Common myeloid progenitor, CD34-positive (primary cell): Measurements from ENCODE around the gene MOB3B.

Experiments used
- CTCF ChIA-PET: fragments of 350-600 bp; sonication (Branson Sonifier 250); formaldehyde crosslinking; loops from one replicate; lab custom pipeline; 2021; ENCODE audit warnings: antibody characterized with exemption; lab: Charles Lee
- POLR2A ChIA-PET: fragments of 350-600 bp; sonication (Branson Sonifier 250); formaldehyde crosslinking; loops from one replicate; lab custom pipeline; 2021; ENCODE audit warnings: antibody characterized with exemption; lab: Charles Lee
- DNase-seq, 3 donors: peaks; one replicate each; pipeline versions ENCODE4 v3.0.0 to v3.0.0-alpha.2; 2013
- H3K27ac ChIP-seq, 2 experiments: 1 replicate in 1 of 2; 2 replicates in 1 of 2; pipeline ENCODE4 v1.7.0; 2013; ENCODE audit warnings: inconsistent platforms in 2 of 2, low read length in 2 of 2, mild to moderate bottlenecking in 2 of 2, low read depth in 1 of 2, moderate library complexity in 1 of 2; ENCODE audit not compliant: severe bottlenecking in 2 of 2, insufficient read depth in 1 of 2, poor library complexity in 1 of 2
- H3K27me3 ChIP-seq, 5 experiments: replicated peaks in 2 of 5; 1 replicate in 3 of 5; 2 replicates in 2 of 5; pipeline versions ENCODE4 v1.6.1 to v1.7.0; 2013; ENCODE audit warnings: low read length in 4 of 5, mild to moderate bottlenecking in 2 of 5, moderate library complexity in 2 of 5, inconsistent platforms in 1 of 5; ENCODE audit not compliant: insufficient read depth in 5 of 5, control insufficient read depth in 4 of 5
- H3K36me3 ChIP-seq, 4 experiments: 1 replicate in 2 of 4; 2 replicates in 2 of 4; pipeline versions ENCODE4 v1.6.1 to v1.7.0; 2013; ENCODE audit warnings: low read length in 3 of 4, control low read depth in 1 of 4, mild to moderate bottlenecking in 1 of 4; ENCODE audit not compliant: control insufficient read depth in 4 of 4, insufficient read depth in 4 of 4
- H3K4me1 ChIP-seq, 4 experiments: 1 replicate in 3 of 4; 2 replicates in 1 of 4; pipeline versions ENCODE4 v1.6.1 to v1.7.1; 2013; ENCODE audit warnings: low read length in 3 of 4, mild to moderate bottlenecking in 3 of 4, control low read depth in 1 of 4, inconsistent platforms in 1 of 4, moderate library complexity in 1 of 4; ENCODE audit not compliant: control insufficient read depth in 4 of 4, insufficient read depth in 4 of 4; ENCODE audit errors: control extremely low read depth in 1 of 4
- H3K4me3 ChIP-seq, 7 experiments: 1 replicate in 4 of 7; 2 replicates in 3 of 7; pipeline versions ENCODE4 v1.5.1 to v1.7.0; 2013; ENCODE audit warnings: mild to moderate bottlenecking in 7 of 7, low read length in 6 of 7, moderate library complexity in 6 of 7, inconsistent platforms in 2 of 7, low read depth in 2 of 7, control low read depth in 1 of 7; ENCODE audit not compliant: insufficient read depth in 4 of 7, control insufficient read depth in 1 of 7; ENCODE audit errors: extremely low read depth in 1 of 7
- H3K9me3 ChIP-seq, 5 experiments: 1 replicate in 4 of 5; 2 replicates in 1 of 5; pipeline versions ENCODE4 v1.6.1 to v1.7.1; 2013; ENCODE audit warnings: low read length in 4 of 5, mild to moderate bottlenecking in 2 of 5, inconsistent platforms in 1 of 5, low read depth in 1 of 5, moderate library complexity in 1 of 5; ENCODE audit not compliant: control insufficient read depth in 4 of 5, insufficient read depth in 2 of 5; ENCODE audit errors: control extremely low read depth in 1 of 5
- whole genome bisulfite sequencing: methylation state at CpG from one replicate; pipeline ENCODE4 v1.1.5; 2013; ENCODE audit not compliant: insufficient coverage; 5-methylcytosine and 5-hydroxymethylcytosine counted together

The MOB3B gene

DNA sequence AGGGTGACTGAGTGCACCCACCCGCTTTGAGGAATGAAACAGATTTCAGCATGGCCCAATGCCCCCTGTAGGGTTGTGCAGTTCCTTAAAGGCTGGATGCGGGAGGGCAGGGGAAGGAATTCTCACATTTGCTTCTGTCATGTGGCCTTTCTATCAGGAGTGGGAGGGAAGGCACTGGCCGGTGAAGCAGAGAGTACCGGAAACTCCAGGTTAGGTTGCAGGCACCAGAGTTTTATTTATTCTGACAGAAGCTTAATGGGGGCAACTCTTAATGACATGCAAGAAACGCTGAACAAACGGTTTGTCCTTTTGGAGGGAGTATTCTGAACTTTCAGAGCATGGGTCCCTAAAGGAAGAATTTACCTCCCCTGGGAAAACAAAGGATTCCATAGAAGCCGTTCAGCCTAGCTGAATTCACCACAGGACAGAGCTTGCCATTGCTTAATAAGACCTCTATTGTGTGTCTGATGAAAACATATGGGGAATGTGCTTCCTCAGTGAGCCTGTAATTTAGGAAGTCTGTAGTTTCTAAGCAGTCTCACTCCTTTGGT, 188.6 kb downstream of the MOB3B start:
- no peak overlapping the region for H3K4me3 ChIP-seq

DNA sequence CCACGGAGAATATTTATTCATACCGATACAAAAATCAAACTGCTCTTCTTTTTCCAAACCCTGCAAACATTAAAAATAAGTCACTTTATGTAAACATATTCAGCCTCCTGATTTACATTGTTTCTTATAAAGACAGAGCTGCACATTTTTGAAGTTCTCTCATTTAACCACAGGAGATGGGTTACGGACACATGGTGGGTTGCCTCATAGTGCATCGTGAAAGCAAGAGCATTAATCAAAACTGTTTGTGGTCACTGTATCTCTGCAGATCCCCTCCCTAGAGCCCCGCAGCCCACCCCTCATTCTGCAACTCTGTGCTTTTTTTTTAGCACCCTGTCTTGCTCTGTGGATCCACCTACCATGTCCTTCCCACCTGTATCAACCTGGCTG, 189.3 kb downstream of the MOB3B start:
- Histone ChIP-seq H3K36me3 (no peaks in the 10 kb centered on the region), H3K4me1 (peaks cover 0 to 9% (median 4%) of the 10 kb centered on the region in 4 experiments), H3K27me3 (no peaks in the 10 kb centered on the region), H3K27ac (no peak overlapping the region), H3K9me3 (peaks cover 0 to 2% (median 0%) of the 10 kb centered on the region in 5 experiments), H3K4me3 (no peak overlapping the region)
- CTCF ChIA-PET, result no interaction called here
- POLR2A ChIA-PET, result no interaction called here
- WGBS, result 86% methylated on average over 5 of the region's 5 CpGs
- DNase-seq, result no peak

More for the DNA sequence above, 188.6 kb downstream of the MOB3B start:
- Histone ChIP-seq H3K36me3 (no peaks in the 10 kb centered on the region), H3K4me1 (peaks cover 0 to 9% (median 4%) of the 10 kb centered on the region in 4 experiments), H3K27ac (no peak overlapping the region), H3K9me3 (peaks cover 0 to 2% (median 0%) of the 10 kb centered on the region in 5 experiments), H3K27me3 (no peaks in the 10 kb centered on the region)
- DNase-seq, result no peak
- ChIA-PET POLR2A (no interaction called here), CTCF (interaction anchor here (0.9 kb wide), 1 partner anchor 8 kb away, joined by 3 read pairs; no protein-coding TSS in a partner anchor)
- WGBS, result 97% methylated on average over 7 of the region's 7 CpGs

DNA sequence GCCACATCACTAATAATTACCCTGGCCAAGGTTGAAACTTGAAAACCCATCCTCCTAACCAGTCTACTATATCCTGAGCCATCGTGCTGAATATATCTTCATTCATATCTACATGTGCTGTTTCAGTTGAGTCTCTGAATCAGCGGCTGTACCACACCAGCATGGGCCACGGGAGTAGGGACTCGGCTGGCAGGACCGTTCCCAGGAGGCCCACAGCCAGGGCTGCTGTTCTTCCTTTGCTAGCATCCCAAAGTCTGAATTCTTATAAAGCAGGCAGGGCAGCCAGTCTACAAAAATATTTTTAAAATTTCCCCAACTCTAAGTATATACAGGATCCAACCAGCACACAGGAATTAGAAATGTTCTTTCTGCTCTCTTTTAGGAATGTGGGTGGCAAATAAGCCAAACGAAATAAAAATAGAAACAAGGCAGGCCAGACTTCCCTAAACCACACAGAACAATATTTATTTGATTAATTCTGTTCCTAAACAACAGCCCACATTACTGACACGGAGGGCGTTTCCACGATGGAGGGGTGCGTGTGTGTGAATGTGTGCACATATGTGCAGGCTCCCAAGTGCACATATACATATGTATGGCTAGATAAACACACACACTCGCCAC, 189.8 kb downstream of the MOB3B start:
- H3K4me3 ChIP-seq, result no peak overlapping the region
- H3K27me3 ChIP-seq, result no peaks in the 10 kb centered on the region
- no peaks in the 10 kb centered on the region for H3K36me3 ChIP-seq
- H3K4me1 ChIP-seq, result peaks cover 0 to 9% (median 4%) of the 10 kb centered on the region in 4 experiments
- DNase-seq, result no peak
- ChIA-PET CTCF (no interaction called here), POLR2A (no interaction called here)
- H3K9me3 ChIP-seq, result no peaks in the 10 kb centered on the region
- WGBS, result 98% methylated on average over 7 of the region's 11 CpGs
- no peak overlapping the region for H3K27ac ChIP-seq

DNA sequence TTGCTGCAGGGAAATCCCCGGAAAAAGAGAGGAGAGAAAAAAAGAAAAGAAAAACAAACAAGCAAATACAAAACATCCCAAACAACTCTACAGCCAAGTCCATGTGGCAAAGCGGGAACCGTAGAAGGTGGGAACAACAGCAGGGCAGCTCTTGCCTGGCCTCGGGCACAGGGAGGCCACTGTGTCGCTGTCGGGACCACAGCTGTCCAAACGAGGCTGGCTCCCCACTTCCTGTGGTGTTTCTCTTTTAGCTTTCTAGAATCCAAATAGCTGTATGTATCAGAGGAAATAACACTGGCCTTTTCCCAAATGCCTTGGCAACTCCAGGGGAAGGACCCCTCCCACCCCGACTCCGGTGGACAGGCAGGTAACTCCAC, 191.1 kb downstream of the MOB3B start:
- H3K27ac ChIP-seq, result no peak overlapping the region

DNA sequence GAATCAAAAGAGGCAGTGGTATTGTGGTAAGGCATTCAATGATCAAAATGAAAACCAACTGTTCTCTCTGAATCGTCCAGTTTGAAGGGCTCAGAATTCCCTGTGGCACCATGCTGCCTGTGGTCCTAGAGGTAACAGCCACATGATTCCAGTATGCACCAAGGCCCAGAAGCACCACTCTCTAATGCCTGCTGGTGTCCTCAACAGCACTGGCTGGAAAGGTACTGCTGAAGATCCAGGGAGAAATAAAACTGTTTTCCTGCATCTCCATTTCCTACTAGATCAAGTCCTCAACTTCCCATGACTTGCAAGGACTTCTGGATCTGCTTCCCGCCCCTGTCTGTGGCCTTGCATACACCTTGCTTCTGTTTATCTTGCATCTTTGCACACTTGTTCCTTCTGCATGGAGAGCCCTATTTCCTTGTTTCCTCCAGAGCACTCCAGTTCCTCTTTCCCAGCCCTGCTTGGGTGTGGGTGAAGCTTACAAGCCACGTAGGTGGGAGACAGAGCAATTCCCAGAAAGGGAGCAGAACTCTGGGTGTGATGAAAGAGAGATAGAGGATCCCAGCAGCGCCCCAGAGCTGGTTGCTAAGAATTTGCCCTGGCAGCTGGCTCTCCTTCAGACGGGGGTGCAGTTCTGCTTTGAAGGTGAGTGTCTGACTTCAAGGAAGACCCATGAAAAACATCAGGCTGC, 191.6 kb downstream of the MOB3B start:
- Histone ChIP-seq H3K27me3 (no peaks in the 10 kb centered on the region), H3K4me1 (peaks cover 0 to 12% (median 4%) of the 10 kb centered on the region in 4 experiments), H3K9me3 (no peaks in the 10 kb centered on the region), H3K4me3 (no peak overlapping the region), H3K36me3 (no peaks in the 10 kb centered on the region), H3K27ac (no peak overlapping the region)
- peak in 1 of 3 donors; percentile 1 for DNase-seq
- 60% methylated on average over 4 of the region's 5 CpGs for WGBS
- ChIA-PET CTCF (interaction anchor here (0.5 to 11.9 kb wide), 4 partner anchors 196 to 217 kb away, joined by 3 to 131 read pairs (median 4); partner anchors contain the start of gene MOB3B), POLR2A (no interaction called here)

More for the DNA sequence above, 191.1 kb downstream of the MOB3B start:
- peaks cover 0 to 9% (median 4%) of the 10 kb centered on the region in 4 experiments for H3K4me1 ChIP-seq
- CTCF ChIA-PET, result interaction anchor here (1.3 to 11.9 kb wide), 3 partner anchors 196 to 211 kb away, joined by 4 to 131 read pairs (median 4); partner anchors contain the start of gene MOB3B
- no peaks in the 10 kb centered on the region for H3K9me3 ChIP-seq
- POLR2A ChIA-PET, result no interaction called here
- WGBS, result 87% methylated on average over 8 of the region's 9 CpGs
- H3K36me3 ChIP-seq, result no peaks in the 10 kb centered on the region
- no peak overlapping the region for H3K4me3 ChIP-seq
- no peaks in the 10 kb centered on the region for H3K27me3 ChIP-seq
- DNase-seq, result no peak

DNA sequence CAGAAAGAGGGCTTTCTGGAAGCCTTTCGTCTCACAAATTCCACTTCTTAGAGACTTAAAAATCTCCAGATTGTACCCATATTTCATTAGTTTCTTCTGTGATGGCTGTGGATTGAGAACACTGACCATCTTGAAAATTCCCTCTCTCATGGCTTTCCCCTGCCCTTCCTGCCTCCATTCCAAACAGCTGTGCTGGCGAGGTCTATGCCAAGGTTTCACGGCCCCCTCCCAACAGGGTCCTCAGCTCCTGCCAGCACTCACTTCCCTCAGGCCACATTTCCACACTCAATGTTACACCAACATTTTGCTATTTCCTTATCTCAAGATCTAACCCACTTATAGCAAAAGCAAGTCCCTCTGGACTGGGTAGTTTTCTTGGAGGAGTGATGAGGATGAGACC, 192.4 kb downstream of the MOB3B start:
- WGBS, result 100% methylated on average over 2 of the region's 3 CpGs
- Histone ChIP-seq H3K9me3 (no peaks in the 10 kb centered on the region), H3K36me3 (no peaks in the 10 kb centered on the region), H3K4me3 (no peak overlapping the region), H3K27me3 (no peaks in the 10 kb centered on the region), H3K27ac (no peak overlapping the region), H3K4me1 (peaks cover 0 to 12% (median 4%) of the 10 kb centered on the region in 4 experiments)
- ChIA-PET CTCF (interaction anchor here (0.8 to 11.9 kb wide), 4 partner anchors 20 to 209 kb away, joined by 3 to 131 read pairs (median 4); partner anchors contain the start of gene MOB3B), POLR2A (no interaction called here)
- DNase-seq, result no peak
